NB4 (cell line): ENCODE measurements around the gene TSEN34.

Experiments
- CTCF ChIP-seq: IDR thresholded peaks from one replicate; pipeline ENCODE4 v1.5.1; 2012; ENCODE audit warnings: low read depth, low read length
- POLR2A ChIP-seq: IDR thresholded peaks from 2 replicates; pipeline ENCODE4 v1.6.1; 2011; ENCODE audit warnings: mild to moderate bottlenecking; ENCODE audit not compliant: insufficient read length; ENCODE audit errors: extremely low read depth

- no peak for TF ChIP-seq CTCF
- no peak for TF ChIP-seq POLR2A
Observed at GRCh38 chr19:54169149-54169740, 21.9 kb upstream of the TSEN34 start.
